ENCODE results near the gene HGF.

The HGF gene

DNA sequence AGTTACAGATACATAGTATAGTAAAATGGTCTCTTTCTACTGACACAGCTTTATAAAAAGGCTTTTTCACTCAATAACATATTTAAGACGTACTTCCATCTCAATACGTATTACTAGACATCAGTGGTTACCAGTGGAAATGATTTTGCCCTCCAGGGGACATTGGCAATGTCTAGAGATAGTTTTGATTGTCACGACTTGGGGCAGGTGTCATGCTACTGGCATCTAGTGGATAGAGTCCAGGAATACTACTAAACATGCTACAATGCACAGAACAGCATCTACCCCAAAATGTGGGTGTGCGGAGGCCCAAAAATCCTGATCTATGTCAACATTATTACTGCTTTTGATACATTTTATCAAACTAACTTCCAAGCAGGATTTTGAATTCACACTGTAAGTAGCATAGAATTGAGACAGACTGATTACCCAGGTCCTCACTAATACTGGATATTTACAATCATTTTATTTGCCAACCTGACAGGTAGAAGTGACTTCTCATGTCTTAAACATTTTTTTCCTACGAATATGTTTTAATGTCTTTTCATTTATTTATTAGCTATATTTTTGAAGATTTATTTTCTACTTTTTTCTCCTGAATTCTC lies 53.8 kb downstream of the HGF start:
- DNase-seq: no peak

GRCh38 chr7:81714306-81714705 lies 55.5 kb downstream of the HGF start:
- DNase-seq: no peak

GRCh38 chr7:81710751-81711150 lies 59.1 kb downstream of the HGF start:
- no peak for DNase-seq

- no peak for DNase-seq
Measured at GRCh38 chr7:81709836-81710235, 60.0 kb downstream of the HGF start.

DNA sequence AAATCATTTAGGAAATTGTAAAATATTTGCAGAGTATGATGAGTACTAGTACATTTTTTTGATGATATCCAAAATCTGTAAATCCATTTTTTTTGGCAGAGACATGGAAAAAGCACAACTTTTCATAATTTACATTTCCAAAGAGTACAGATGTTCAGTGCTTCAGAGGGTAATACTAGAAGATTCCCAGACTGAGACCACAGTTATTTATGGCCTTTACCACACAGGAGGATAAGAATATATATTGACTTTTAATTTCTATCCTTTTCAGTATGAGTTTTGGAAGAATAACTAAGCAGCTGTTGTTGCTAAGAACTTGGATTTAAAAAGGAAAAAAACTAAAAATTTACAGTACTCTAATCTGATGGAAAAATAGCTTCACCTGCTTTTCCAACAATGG lies 61.9 kb downstream of the HGF start:
- DNase-seq: no peak

GRCh38 chr7:81707196-81707595 lies 62.7 kb downstream of the HGF start:
- no peak for DNase-seq

DNA sequence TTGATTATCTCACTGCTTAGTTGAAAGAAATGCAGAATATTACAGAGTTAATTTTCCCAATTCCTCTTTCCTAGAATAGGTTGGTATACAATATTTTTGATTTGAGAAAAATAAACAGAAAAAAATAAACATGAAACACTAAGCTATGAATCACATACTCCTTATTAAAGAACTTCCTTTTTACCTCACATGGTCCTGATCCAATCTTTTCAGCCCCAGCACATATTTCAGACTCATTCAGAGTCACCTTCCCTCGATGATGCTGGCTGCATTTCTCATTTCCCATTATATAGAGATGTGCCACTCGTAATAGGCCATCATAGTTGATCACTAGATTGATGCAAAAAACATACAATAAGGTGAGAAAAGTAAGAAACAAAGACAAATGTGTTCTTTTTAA lies 64.6 kb downstream of the HGF start:
- no peak for DNase-seq

- no peak for DNase-seq
Measured at GRCh38 chr7:81704595-81704994, 65.3 kb downstream of the HGF start.

DNA sequence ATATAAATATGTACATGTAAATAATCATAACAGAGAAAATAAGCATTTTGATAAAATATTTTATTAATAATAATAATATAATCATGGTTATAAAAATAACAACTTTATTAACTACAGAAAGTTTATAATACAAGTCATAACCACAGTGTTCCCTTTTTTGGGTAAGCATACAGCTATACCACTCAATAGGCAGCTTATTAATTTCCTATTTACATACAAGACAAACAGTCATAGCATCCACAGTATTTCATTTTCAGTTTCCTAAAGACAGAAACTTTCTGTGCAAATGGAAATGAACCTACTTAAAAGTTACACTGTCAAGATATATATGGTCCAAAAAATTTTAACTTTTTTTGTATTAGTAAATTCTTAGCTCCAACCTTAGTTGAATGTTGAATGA lies 70.9 kb downstream of the HGF start:
- no peak for DNase-seq

GRCh38 chr7:81694711-81695110 lies 75.1 kb downstream of the HGF start:
- no peak for DNase-seq

- no peak for DNase-seq
Measured at GRCh38 chr7:81693894-81694293, 76.0 kb downstream of the HGF start.

DNA sequence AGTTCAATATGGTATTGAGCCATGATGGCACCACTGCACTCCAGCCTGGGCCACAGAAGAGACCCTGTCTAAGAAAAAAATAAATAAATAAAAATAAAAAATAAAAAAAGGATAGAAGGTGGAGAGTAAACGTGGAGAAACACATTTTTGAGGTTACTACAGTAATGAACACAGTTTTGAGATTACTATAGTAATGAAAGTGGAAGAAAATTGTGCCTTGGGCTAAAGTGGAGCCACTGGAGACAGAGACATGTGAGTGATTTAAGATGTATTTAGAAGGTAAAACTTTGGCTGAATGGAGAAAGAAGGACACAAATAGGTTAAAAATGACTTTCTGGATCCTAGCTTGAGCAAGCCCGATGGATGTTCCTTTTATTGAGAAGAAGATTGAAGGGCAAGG lies 76.8 kb downstream of the HGF start:
- DNase-seq: no peak

DNA sequence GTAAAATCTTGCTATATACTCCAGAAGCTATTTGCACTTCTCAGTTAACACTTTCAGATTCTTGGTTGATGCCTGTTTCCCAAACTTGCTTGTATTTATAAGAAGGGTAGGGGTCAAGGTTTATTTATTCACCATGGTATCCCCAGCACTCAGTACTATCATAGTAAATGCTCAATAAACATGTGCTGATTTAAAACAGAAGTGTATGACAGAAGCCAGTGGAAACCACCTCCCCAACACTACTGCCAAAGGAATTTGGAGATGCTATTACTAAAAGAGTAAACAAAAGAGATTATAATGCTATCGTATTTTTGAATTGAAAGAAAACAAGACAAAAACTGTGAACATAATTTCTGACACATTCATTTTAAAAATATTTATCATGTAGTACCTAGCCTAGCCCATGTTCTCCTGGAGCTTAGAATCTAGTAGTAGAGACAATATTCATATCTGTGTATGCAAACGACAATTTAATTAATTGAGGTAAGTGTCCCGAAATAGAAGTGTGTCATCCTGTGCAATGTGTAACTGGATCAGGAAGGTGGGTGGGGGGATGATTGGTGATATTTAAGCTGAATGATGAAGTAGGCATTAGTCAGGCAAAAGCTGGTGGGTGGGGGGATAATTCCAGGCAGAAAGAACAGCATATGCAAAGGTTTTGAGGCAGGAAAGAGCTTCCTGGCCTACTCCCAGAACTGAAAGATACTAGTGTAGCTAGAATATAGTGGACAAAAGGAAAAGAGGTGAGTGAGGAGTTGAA lies 77.5 kb downstream of the HGF start:
- DNase-seq: no peak

GRCh38 chr7:81691199-81691821 lies 78.5 kb downstream of the HGF start:
- DNase-seq: no peak

GRCh38 chr7:81690688-81691087 lies 79.2 kb downstream of the HGF start:
- DNase-seq: no peak

DNA sequence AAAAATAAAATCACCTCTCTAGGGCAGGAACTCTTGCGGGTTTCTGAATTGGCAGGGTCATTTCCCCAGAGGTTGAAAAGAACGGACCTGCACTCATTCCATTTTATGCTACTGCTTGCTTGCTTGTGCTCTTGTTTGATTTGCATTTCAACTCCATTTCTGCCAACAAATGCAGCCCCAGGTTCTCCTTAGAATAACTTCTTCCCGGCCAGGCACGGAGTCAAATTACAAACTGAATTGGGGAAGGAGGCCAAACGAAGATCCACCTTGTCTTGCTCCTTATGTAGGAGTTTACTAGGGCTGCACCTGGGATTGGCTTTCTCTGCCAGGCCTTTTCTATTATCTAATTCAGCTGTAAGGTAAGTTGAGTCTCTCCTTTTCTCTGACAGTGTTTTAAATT lies 79.6 kb downstream of the HGF start:
- DNase-seq: no peak

GRCh38 chr7:81688622-81689411 lies 81.0 kb downstream of the HGF start:
- DNase-seq: no peak

GRCh38 chr7:81687062-81687461 lies 82.8 kb downstream of the HGF start:
- DNase-seq: no peak

GRCh38 chr7:81685270-81685868 lies 84.5 kb downstream of the HGF start:
- no peak for DNase-seq

DNA sequence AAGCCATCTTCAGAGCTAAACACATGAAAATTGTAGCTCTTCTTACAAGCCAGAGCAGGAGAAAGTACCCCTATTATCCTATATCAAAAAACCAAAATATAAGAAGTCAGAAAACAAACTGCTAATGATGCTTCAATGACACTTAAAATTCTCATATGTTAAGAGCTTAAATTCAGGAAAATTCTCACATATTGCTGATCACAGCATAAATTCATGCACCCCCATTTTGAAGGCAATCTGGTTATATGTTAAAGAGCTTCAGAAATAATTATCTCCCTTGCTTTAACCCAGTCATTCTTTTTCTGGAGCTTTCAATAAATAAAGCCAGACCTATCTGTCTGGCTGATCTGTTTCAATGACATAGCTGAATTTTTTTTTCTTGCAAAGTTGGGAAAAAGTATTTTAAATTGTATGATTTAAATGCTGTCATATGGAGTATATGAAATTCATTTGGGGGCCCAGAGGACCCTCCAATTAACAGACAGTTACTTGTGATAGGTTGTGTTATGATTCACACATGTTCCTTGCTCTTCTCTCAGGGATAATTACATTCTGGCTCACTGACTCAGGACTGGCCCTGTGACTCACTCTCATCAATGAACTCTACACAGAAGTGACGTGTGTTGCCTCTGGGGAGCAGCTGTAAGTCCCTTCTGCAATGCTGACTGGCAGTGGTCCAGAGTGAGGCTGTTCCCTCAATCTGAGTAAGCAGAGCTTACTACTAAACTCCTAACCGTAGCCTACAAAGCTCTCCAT lies 85.2 kb downstream of the HGF start:
- DNase-seq: no peak

DNA sequence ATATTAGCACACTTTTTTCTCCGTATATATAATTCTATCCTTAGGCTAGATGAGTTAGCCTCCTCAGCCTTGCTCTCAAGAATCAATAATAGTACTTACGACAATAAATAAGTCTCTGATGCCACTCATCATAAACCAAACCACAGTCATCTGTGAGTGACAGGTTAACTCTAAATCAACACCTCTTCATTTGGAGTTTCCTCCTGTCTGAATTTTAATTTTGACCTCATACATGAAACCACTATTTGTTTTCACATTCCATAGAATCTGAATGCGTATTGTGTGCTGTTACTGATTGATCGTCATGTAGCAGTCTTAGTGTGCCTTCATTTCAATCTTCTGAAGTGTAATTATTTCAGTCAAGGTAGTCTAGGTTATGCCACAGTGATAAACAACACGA lies 85.8 kb downstream of the HGF start:
- no peak for DNase-seq

DNA sequence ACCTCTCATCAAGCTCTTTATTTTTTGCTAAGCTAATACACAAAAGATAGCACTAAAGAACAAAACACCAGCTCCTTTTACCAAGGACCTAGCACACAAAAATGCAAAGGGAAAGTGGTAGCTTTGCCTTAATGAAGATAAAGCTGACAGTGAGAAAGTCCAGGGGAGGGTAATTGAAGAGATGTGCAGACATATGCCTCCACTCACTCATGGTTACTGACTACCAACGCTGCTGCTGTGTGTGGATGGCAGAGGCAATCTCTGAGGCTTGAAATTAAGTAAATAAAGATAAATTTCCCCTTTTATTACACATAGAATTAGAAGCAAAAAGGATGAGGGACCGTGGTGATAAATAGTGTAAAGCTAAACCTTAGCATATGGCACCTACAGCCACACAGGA lies 87.0 kb downstream of the HGF start:
- no peak for DNase-seq

GRCh38 chr7:81680120-81680519 lies 89.7 kb downstream of the HGF start:
- DNase-seq: no peak
